ENCODE measurements around the gene POLR2M.

- TF ChIP-seq REST (IDR thresholded peaks at IDR 0.05): no peak
- TF ChIP-seq CTCF (IDR thresholded peaks at IDR 0.05): no peak
- TF ChIP-seq RARB (CRISPR knock-in tag; IDR thresholded peaks at IDR 0.05): no peak
- TF ChIP-seq NPAS2 (CRISPR knock-in tag; IDR thresholded peaks at IDR 0.05; ENCODE audit: borderline replicate concordance): no peak
- no peak for TF ChIP-seq ZC3H11A (IDR thresholded peaks at IDR 0.05)
- no peak for TF ChIP-seq POLR2A (IDR thresholded peaks at IDR 0.05; ENCODE audit: low read length)
- no peak for TF ChIP-seq HMGXB4 (CRISPR knock-in tag; IDR thresholded peaks at IDR 0.05; ENCODE audit: borderline replicate concordance)
- TF ChIP-seq CEBPB (IDR thresholded peaks at IDR 0.05): no peak
Measured at GRCh38 chr15:57703387-57703786, 3.1 kb upstream of the POLR2M start.
